NT2/D1 (cell line): ENCODE data around the gene NELL1.

Source experiments
- SUZ12 ChIP-seq: IDR thresholded peaks from 2 replicates; pipeline ENCODE4 v1.6.1; 2011; ENCODE audit not compliant: insufficient read length, insufficient read depth; ENCODE audit errors: extremely low read depth
- YY1 ChIP-seq: IDR thresholded peaks from 2 replicates; pipeline ENCODE4 v1.6.1; 2011; ENCODE audit not compliant: insufficient read length, insufficient read depth
- ZNF274 ChIP-seq: IDR thresholded peaks from 2 replicates; pipeline ENCODE4 v1.6.1; 2011; ENCODE audit warnings: mild to moderate bottlenecking, low read depth, low read length

- no peak for TF ChIP-seq YY1
- TF ChIP-seq SUZ12, result no peak
- TF ChIP-seq ZNF274, result no peak
These were observed 953.6 kb downstream of the NELL1 start for GRCh38 chr11:21622995-21623394.
